Left lung (tissue), 10 donors: ENCODE results near the gene TMEM225B. TPM values are rescaled to one million over a fixed set of nuclear protein-coding genes. Genes with fewer than 3 reads are reported as not detected.

ENCODE experiments used
- ATAC-seq: fragments of 200-7000 bp; cut with Tn5 transposase; one replicate; pipeline ENCODE4 v1.9.1; 2020; ENCODE audit warnings: moderate library complexity
- DNase-seq, 4 donors: peaks; one replicate each; pipeline ENCODE4 v3.0.0-alpha.2; 2013 to 2020
- H3K27ac ChIP-seq, 2 donors: fragments of 200-600 bp; sonication (generic) in 1 of 2; one replicate each; pipeline versions ENCODE4 v1.5.0 to v1.8.0; 2020 to 2021
- H3K27me3 ChIP-seq, 2 donors: fragments of 200-600 bp; sonication (generic) in 1 of 2; one replicate each; pipeline versions ENCODE4 v1.5.0 to v1.8.0; 2020 to 2021
- H3K36me3 ChIP-seq, 2 donors: fragments of 200-600 bp; sonication (generic) in 1 of 2; one replicate each; pipeline versions ENCODE4 v1.5.0 to v1.8.0; 2020 to 2021
- H3K4me1 ChIP-seq, 2 donors: fragments of 200-600 bp; one replicate each; pipeline ENCODE4 v1.8.0; 2021
- H3K4me3 ChIP-seq, 2 donors: fragments of 200-600 bp; sonication (generic) in 1 of 2; one replicate each; pipeline versions ENCODE4 v1.5.0 to v1.8.0; 2020 to 2021; ENCODE audit warnings: mild to moderate bottlenecking in 1 of 2
- H3K9me3 ChIP-seq, 2 donors: fragments of 200-600 bp; sonication (generic) in 1 of 2; one replicate each; pipeline versions ENCODE4 v1.5.0 to v1.8.0; 2020 to 2021
- CTCF ChIP-seq, 2 donors: fragments of 200-600 bp; sonication (generic) in 1 of 2; IDR thresholded peaks; one replicate each; pipeline versions ENCODE4 v1.5.0 to v1.8.0; 2021; ENCODE audit warnings: antibody characterized with exemption in 2 of 2
- intact Hi-C, 2 donors: fragments of 100-400 bp; cut with DNase I; formaldehyde crosslinking; loops; one replicate each; pipeline versions ENCODE4 v1.11.2 to v1.14.2; 2022
- polyA plus RNA-seq, 6 donors: library from polyadenylated mRNA; unstranded; fragments of 120-200 nt; gene quantifications; one replicate each; pipeline ENCODE4 v1.2.1, GENCODE V29; 2013; ENCODE audit not compliant: insufficient read length in 6 of 6
- total RNA-seq, 2 donors: library from RNA; stranded (reverse); fragmentation: NEBNext Ultra II Directional; extraction: Animal tissue kit (Norgen Biotek cat#: 25700); gene quantifications; one replicate each; pipeline ENCODE4 v1.2.1, GENCODE V29; 2021
- donor health status: DM: no; HTN: yes; CAD: no.
- donor health status: DM: no; HTN: no; CAD: no.

TMEM225B gene
- total and polyA plus RNA-seq, 8 donors, result 0.60 to 1.9 (median 1.5) TPM

DNA sequence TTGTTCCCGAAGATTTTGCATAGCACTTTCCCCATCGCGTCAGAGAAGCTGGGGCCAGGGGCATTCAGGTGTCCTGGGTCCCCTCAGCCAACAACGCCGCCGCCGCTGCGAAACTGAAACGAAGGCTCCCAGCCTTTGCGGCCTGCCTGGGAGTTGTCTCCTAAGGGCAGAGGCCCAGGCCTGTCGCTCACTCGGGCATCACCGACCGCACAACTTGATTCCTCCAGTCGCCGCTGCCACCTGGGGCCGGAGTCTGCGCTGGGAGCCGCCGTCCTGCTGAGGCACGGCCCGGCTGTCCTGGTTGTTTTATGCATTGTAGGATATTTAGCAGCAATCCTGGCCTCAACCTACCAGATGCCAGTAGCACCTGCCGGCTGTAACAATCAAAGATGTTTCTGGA lies 40.7 kb downstream of the TMEM225B start:
- Histone ChIP-seq H3K27ac (no peak overlapping the region), H3K36me3 (peaks cover 0 to 18% of the 10 kb centered on the region in 2 donors), H3K4me3 (no peak overlapping the region), H3K4me1 (no peaks in the 10 kb centered on the region), H3K27me3 (no peaks in the 10 kb centered on the region), H3K9me3 (no peaks in the 10 kb centered on the region)
- TF ChIP-seq CTCF (IDR thresholded peaks at IDR 0.05), result no peak
- intact Hi-C loops, result no loop called here
- ATAC-seq (no peak), DNase-seq (peak in 1 of 4 donors; percentile 76)

DNA sequence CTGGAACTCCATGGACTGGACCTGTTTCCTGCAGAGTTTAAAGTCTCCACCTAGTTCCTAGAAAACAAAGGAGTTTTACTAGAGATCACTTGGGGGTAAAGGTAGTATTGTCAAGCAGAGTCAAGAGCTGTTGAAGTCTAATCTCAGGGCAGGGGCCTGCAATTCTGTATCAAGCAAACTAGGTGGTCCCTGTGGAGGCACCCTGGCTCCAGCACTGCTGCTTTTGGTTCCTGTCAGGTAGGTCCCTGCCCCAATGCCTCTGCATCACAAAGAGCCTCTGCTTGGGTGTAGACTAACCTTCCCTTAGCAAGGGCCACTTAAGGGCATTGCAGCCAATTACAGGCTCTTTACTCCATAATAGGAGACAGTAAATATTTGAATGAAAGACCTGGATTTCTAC lies 41.2 kb downstream of the TMEM225B start:
- Histone ChIP-seq H3K36me3 (peaks cover 0 to 13% of the 10 kb centered on the region in 2 donors), H3K4me1 (no peaks in the 10 kb centered on the region), H3K9me3 (no peaks in the 10 kb centered on the region), H3K27ac (no peak overlapping the region), H3K4me3 (no peak overlapping the region), H3K27me3 (no peaks in the 10 kb centered on the region)
- ATAC-seq (no peak), DNase-seq (no peak)
- intact Hi-C loops, result no loop called here
- TF ChIP-seq CTCF (IDR thresholded peaks at IDR 0.05), result no peak

DNA sequence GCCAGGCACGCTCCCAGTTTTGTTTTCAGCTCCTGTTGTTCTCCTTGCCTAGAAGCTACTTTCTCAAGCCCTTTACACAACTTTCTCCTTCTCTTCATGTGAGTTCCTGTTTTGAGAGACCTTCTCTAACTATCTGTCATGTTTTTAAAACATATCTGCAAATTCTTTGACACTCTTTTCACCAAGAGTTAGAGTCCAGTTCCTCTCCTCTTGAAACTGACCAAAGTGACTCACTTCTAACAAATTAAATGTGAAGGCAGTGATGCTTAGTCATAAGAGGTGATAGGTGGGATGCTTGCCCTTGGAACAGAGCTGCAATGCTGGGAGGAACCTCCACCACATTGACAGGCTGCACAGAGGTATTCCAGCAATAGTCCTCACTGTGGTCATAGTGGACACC lies 44.0 kb downstream of the TMEM225B start:
- no peak for TF ChIP-seq CTCF (IDR thresholded peaks at IDR 0.05)
- H3K27me3 ChIP-seq, result no peaks in the 10 kb centered on the region
- ATAC-seq, result no peak
- no peaks in the 10 kb centered on the region for H3K4me1 ChIP-seq
- intact Hi-C loops, result no loop called here
- H3K9me3 ChIP-seq, result peaks cover 0 to 2% of the 10 kb centered on the region in 2 donors
- H3K36me3 ChIP-seq, result peaks cover 0 to 14% of the 10 kb centered on the region in 2 donors
- H3K27ac ChIP-seq, result no peak overlapping the region
- no peak overlapping the region for H3K4me3 ChIP-seq
- DNase-seq, result no peak

GRCh38 chr7:99643464-99643863 lies 45.4 kb downstream of the TMEM225B start:
- DNase-seq (no peak), ATAC-seq (no peak)
- Histone ChIP-seq H3K36me3 (peaks cover 0 to 10% of the 10 kb centered on the region in 2 donors), H3K27me3 (no peaks in the 10 kb centered on the region), H3K27ac (no peak overlapping the region), H3K4me1 (no peaks in the 10 kb centered on the region), H3K9me3 (peaks cover 0 to 2% of the 10 kb centered on the region in 2 donors), H3K4me3 (no peak overlapping the region)
- TF ChIP-seq CTCF (IDR thresholded peaks at IDR 0.05), result no peak
- intact Hi-C loops, result no loop called here

- DNase-seq (no peak), ATAC-seq (no peak)
- H3K27me3 ChIP-seq, result no peaks in the 10 kb centered on the region
- intact Hi-C loops, result no loop called here
- H3K4me3 ChIP-seq, result no peak overlapping the region
- H3K4me1 ChIP-seq, result no peaks in the 10 kb centered on the region
- TF ChIP-seq CTCF (IDR thresholded peaks at IDR 0.05), result no peak
- peaks cover 0 to 6% of the 10 kb centered on the region in 2 donors for H3K36me3 ChIP-seq
- H3K9me3 ChIP-seq, result peaks cover 0 to 2% of the 10 kb centered on the region in 2 donors
- H3K27ac ChIP-seq, result no peak overlapping the region
Observed at GRCh38 chr7:99644431-99644830, 46.4 kb downstream of the TMEM225B start.
